ENCODE measurements around the gene TCERG1L. TPM values are rescaled to one million over a fixed set of nuclear protein-coding genes. Genes with fewer than 3 reads are reported as not detected.

TCERG1L gene
- total RNA-seq, 1 experiment from 2014 or later = not detected

GRCh38 chr10:131337741-131338140 lies 26.2 kb upstream of the TCERG1L start:
- Histone ChIP-seq H3K4me2 (no peak overlapping the region), H3K4me3 (no peak overlapping the region), H2AFZ (no peak overlapping the region), H3K27me3 (ENCODE audit: insufficient read depth, low read depth) (peaks cover 13% of the 10 kb centered on the region; the same call in 1 of the 2 replicates), H3K9me2 (ENCODE audit: insufficient read depth) (no peaks in the 10 kb centered on the region), H3K79me2 (ENCODE audit: low read depth) (no peaks in the 10 kb centered on the region), H3K9me3 (ENCODE audit: insufficient read depth, low read depth) (no peaks in the 10 kb centered on the region), H3F3A (ENCODE audit: insufficient read depth, low read depth) (no peaks in the 10 kb centered on the region), H3K27ac (no peak overlapping the region), H3K4me1 (replicated peaks; ENCODE audit: insufficient read depth) (no peaks in the 10 kb centered on the region), H4K20me1 (ENCODE audit: insufficient read depth) (no peaks in the 10 kb centered on the region), H3K36me3 (ENCODE audit: low read depth) (no peaks in the 10 kb centered on the region)
- ChIA-PET POLR2A (ENCODE audit: unreplicated experiment) (no interaction called here), CTCF (no interaction called here)
- intact Hi-C loops (cut with micrococcal nuclease; ENCODE audit: unreplicated experiment) = no loop called here
- DNase-seq = no peak
- TF ChIP-seq CTCF (conservative IDR thresholded peaks at IDR 0.05) (no peak), EZH2 (IDR thresholded peaks at IDR 0.05; ENCODE audit: low read depth) (no peak)
- no TSS peak for BruUV-seq (replicated peaks)

GRCh38 chr10:131332821-131333220 lies 21.3 kb upstream of the TCERG1L start:
- Histone ChIP-seq H3K36me3 (ENCODE audit: low read depth) (no peaks in the 10 kb centered on the region), H3F3A (ENCODE audit: insufficient read depth, low read depth) (no peaks in the 10 kb centered on the region)

GRCh38 chr10:131323880-131324279 lies 12.4 kb upstream of the TCERG1L start:
- TF ChIP-seq CTCF (conservative IDR thresholded peaks at IDR 0.05) (no peak), EZH2 (IDR thresholded peaks at IDR 0.05; ENCODE audit: low read depth) (no peak)
- Histone ChIP-seq H4K20me1 (ENCODE audit: insufficient read depth) (no peaks in the 10 kb centered on the region), H3K4me1 (replicated peaks; ENCODE audit: insufficient read depth) (no peaks in the 10 kb centered on the region), H3K9me3 (ENCODE audit: insufficient read depth, low read depth) (no peaks in the 10 kb centered on the region), H3K27me3 (ENCODE audit: insufficient read depth, low read depth) (peaks cover 48% of the 10 kb centered on the region), H3K79me2 (ENCODE audit: low read depth) (no peaks in the 10 kb centered on the region), H3K4me2 (no peak overlapping the region), H3K27ac (no peak overlapping the region), H3K36me3 (ENCODE audit: low read depth) (no peaks in the 10 kb centered on the region), H3K4me3 (no peak overlapping the region), H3K9me2 (ENCODE audit: insufficient read depth) (no peaks in the 10 kb centered on the region), H3F3A (ENCODE audit: insufficient read depth, low read depth) (no peaks in the 10 kb centered on the region), H2AFZ (no peak overlapping the region)
- intact Hi-C loops (cut with micrococcal nuclease; ENCODE audit: unreplicated experiment) = no loop called here
- BruUV-seq (replicated peaks) = no TSS peak
- DNase-seq = no peak
- ChIA-PET CTCF (no interaction called here), POLR2A (ENCODE audit: unreplicated experiment) (no interaction called here)

More at GRCh38 chr10:131332821-131333220, 21.3 kb upstream of the TCERG1L start:
- Histone ChIP-seq H2AFZ (no peak overlapping the region), H3K4me3 (no peak overlapping the region), H3K27ac (no peak overlapping the region), H3K27me3 (ENCODE audit: insufficient read depth, low read depth) (0 out of 2 replicates have a peak, but pooled peaks cover 3% of the 10 kb centered on the region), H3K4me1 (replicated peaks; ENCODE audit: insufficient read depth) (no peaks in the 10 kb centered on the region), H3K4me2 (no peak overlapping the region), H3K9me3 (ENCODE audit: insufficient read depth, low read depth) (no peaks in the 10 kb centered on the region), H3K79me2 (ENCODE audit: low read depth) (no peaks in the 10 kb centered on the region), H4K20me1 (ENCODE audit: insufficient read depth) (no peaks in the 10 kb centered on the region), H3K9me2 (ENCODE audit: insufficient read depth) (no peaks in the 10 kb centered on the region)
- ChIA-PET POLR2A (ENCODE audit: unreplicated experiment) (no interaction called here), CTCF (no interaction called here)
- no peak for DNase-seq
- BruUV-seq (replicated peaks) = no TSS peak
- no peak for TF ChIP-seq CTCF (conservative IDR thresholded peaks at IDR 0.05)
- no peak for TF ChIP-seq EZH2 (IDR thresholded peaks at IDR 0.05; ENCODE audit: low read depth)
- intact Hi-C loops (cut with micrococcal nuclease; ENCODE audit: unreplicated experiment) = no loop called here

All from PC-9 (cell line).